ENCODE data around the gene FTO. TPM values are rescaled to one million over a fixed set of nuclear protein-coding genes. Genes with fewer than 3 reads are reported as not detected.

FTO gene
- total and polyA plus RNA-seq, 4 experiments from 2014 or later = 61.5 to 126 (median 69.7) TPM

GRCh38 chr16:54160939-54161897, 457.3 kb downstream of the FTO start:
- intact Hi-C loops (cut with micrococcal nuclease) = no loop called here
- Histone ChIP-seq H3K27me3 (ENCODE audit: insufficient read depth, low read length) (no peaks in the 10 kb centered on the region), H3K9me3 (ENCODE audit: control insufficient read depth in 1 of 2, low read length in 2 of 2) (no peaks in the 10 kb centered on the region), H3K36me3 (ENCODE audit: insufficient read depth, low read length) (no peaks in the 10 kb centered on the region), H3K27ac (ENCODE audit: low read depth, low read length) (no peak overlapping the region), H3K4me1 (ENCODE audit: insufficient read depth, low read length) (no peaks in the 10 kb centered on the region), H3K4me3 (ENCODE audit: low read length in 2 of 2) (no peak overlapping the region)
- no peak for DNase-seq
- POLR2A ChIA-PET (ENCODE audit: partially characterized antibody) = no interaction called here
- no peaks in the 10 kb centered on the region for H3K36me3 Mint-ChIP-seq
- no peak overlapping the region for H3K27ac Mint-ChIP-seq
- peaks cover 0 to 18% (median 8%) of the 10 kb centered on the region in 8 donors for H3K9me3 Mint-ChIP-seq
- no peaks in the 10 kb centered on the region for H3K4me1 Mint-ChIP-seq
- H3K27me3 Mint-ChIP-seq = peaks cover 1 to 8% of the 10 kb centered on the region in 2 donors
- CTCF ChIA-PET (ENCODE audit: partially characterized antibody) = no interaction called here
- no peak overlapping the region for H3K4me3 Mint-ChIP-seq

GRCh38 chr16:54163197-54163843, 459.4 kb downstream of the FTO start:
- no peaks in the 10 kb centered on the region for H3K4me1 ChIP-seq (ENCODE audit: insufficient read depth, low read length)
- ChIA-PET POLR2A (ENCODE audit: partially characterized antibody) (no interaction called here), CTCF (ENCODE audit: partially characterized antibody) (no interaction called here)
- H3K4me3 ChIP-seq (ENCODE audit: low read length in 2 of 2) = no peak overlapping the region
- H3K27me3 ChIP-seq (ENCODE audit: insufficient read depth, low read length) = no peaks in the 10 kb centered on the region
- H3K27ac Mint-ChIP-seq = no peak overlapping the region
- no peaks in the 10 kb centered on the region for H3K36me3 ChIP-seq (ENCODE audit: insufficient read depth, low read length)
- no peak overlapping the region for H3K27ac ChIP-seq (ENCODE audit: low read depth, low read length)
- DNase-seq = no peak
- peaks cover 0 to 9% (median 4%) of the 10 kb centered on the region in 8 donors for H3K9me3 Mint-ChIP-seq
- no peak overlapping the region for H3K4me3 Mint-ChIP-seq
- H3K9me3 ChIP-seq (ENCODE audit: control insufficient read depth in 1 of 2, low read length in 2 of 2) = no peaks in the 10 kb centered on the region
- intact Hi-C loops (cut with micrococcal nuclease) = no loop called here
- H3K4me1 Mint-ChIP-seq = no peaks in the 10 kb centered on the region
- peaks cover 1 to 7% of the 10 kb centered on the region in 2 donors for H3K27me3 Mint-ChIP-seq
- no peaks in the 10 kb centered on the region for H3K36me3 Mint-ChIP-seq

GRCh38 chr16:54164789-54165173, 460.8 kb downstream of the FTO start:
- POLR2A ChIA-PET (ENCODE audit: partially characterized antibody) = no interaction called here
- CTCF ChIA-PET (ENCODE audit: partially characterized antibody) = no interaction called here
- DNase-seq = no peak
- Histone ChIP-seq H3K4me1 (ENCODE audit: insufficient read depth, low read length) (no peaks in the 10 kb centered on the region), H3K4me3 (ENCODE audit: low read length in 2 of 2) (no peak overlapping the region), H3K27me3 (ENCODE audit: insufficient read depth, low read length) (no peaks in the 10 kb centered on the region), H3K27ac (ENCODE audit: low read depth, low read length) (no peak overlapping the region), H3K36me3 (ENCODE audit: insufficient read depth, low read length) (no peaks in the 10 kb centered on the region), H3K9me3 (ENCODE audit: control insufficient read depth in 1 of 2, low read length in 2 of 2) (no peaks in the 10 kb centered on the region)
- H3K27ac Mint-ChIP-seq = no peak overlapping the region
- peaks cover 0 to 4% of the 10 kb centered on the region in 2 donors for H3K27me3 Mint-ChIP-seq
- no peak overlapping the region for H3K4me3 Mint-ChIP-seq
- no peaks in the 10 kb centered on the region for H3K4me1 Mint-ChIP-seq
- intact Hi-C loops (cut with micrococcal nuclease) = no loop called here
- H3K36me3 Mint-ChIP-seq = no peaks in the 10 kb centered on the region
- peaks cover 0 to 5% (median 0%) of the 10 kb centered on the region in 8 donors for H3K9me3 Mint-ChIP-seq

- Histone ChIP-seq H3K27ac (ENCODE audit: low read depth, low read length) (no peak overlapping the region), H3K36me3 (ENCODE audit: insufficient read depth, low read length) (no peaks in the 10 kb centered on the region), H3K4me3 (ENCODE audit: low read length in 2 of 2) (no peak overlapping the region), H3K9me3 (ENCODE audit: control insufficient read depth in 1 of 2, low read length in 2 of 2) (no peaks in the 10 kb centered on the region), H3K4me1 (ENCODE audit: insufficient read depth, low read length) (no peaks in the 10 kb centered on the region), H3K27me3 (ENCODE audit: insufficient read depth, low read length) (no peaks in the 10 kb centered on the region)
- ChIA-PET CTCF (ENCODE audit: partially characterized antibody) (no interaction called here), POLR2A (ENCODE audit: partially characterized antibody) (no interaction called here)
- intact Hi-C loops (cut with micrococcal nuclease) = no loop called here
- Mint-ChIP-seq H3K36me3 (no peaks in the 10 kb centered on the region), H3K27ac (no peak overlapping the region), H3K4me3 (no peak overlapping the region), H3K27me3 (peaks cover 0 to 4% of the 10 kb centered on the region in 2 donors), H3K4me1 (no peaks in the 10 kb centered on the region), H3K9me3 (peaks cover 0 to 5% (median 0%) of the 10 kb centered on the region in 8 donors)
- DNase-seq = no peak
These were observed 461.4 kb downstream of the FTO start for GRCh38 chr16:54165174-54165911.

- ChIA-PET CTCF (ENCODE audit: partially characterized antibody) (no interaction called here), POLR2A (ENCODE audit: partially characterized antibody) (no interaction called here)
- Mint-ChIP-seq H3K4me3 (no peak overlapping the region), H3K27ac (peak overlapping the region in 1 of 7 donors; percentile 26), H3K27me3 (peaks cover 0 to 4% of the 10 kb centered on the region in 2 donors), H3K9me3 (peaks cover 0 to 5% (median 0%) of the 10 kb centered on the region in 8 donors), H3K36me3 (no peaks in the 10 kb centered on the region), H3K4me1 (no peaks in the 10 kb centered on the region)
- DNase-seq = no peak
- no peaks in the 10 kb centered on the region for H3K4me1 ChIP-seq (ENCODE audit: insufficient read depth, low read length)
- H3K27ac ChIP-seq (ENCODE audit: low read depth, low read length) = no peak overlapping the region
- H3K36me3 ChIP-seq (ENCODE audit: insufficient read depth, low read length) = no peaks in the 10 kb centered on the region
- no peaks in the 10 kb centered on the region for H3K9me3 ChIP-seq (ENCODE audit: control insufficient read depth in 1 of 2, low read length in 2 of 2)
- no peaks in the 10 kb centered on the region for H3K27me3 ChIP-seq (ENCODE audit: insufficient read depth, low read length)
- H3K4me3 ChIP-seq (ENCODE audit: low read length in 2 of 2) = no peak overlapping the region
- intact Hi-C loops (cut with micrococcal nuclease) = no loop called here
These were observed 462.2 kb downstream of the FTO start for GRCh38 chr16:54165912-54166865.

- Histone ChIP-seq H3K27ac (ENCODE audit: low read depth, low read length) (no peak overlapping the region), H3K9me3 (ENCODE audit: control insufficient read depth in 1 of 2, low read length in 2 of 2) (no peaks in the 10 kb centered on the region), H3K4me1 (ENCODE audit: insufficient read depth, low read length) (no peaks in the 10 kb centered on the region), H3K4me3 (ENCODE audit: low read length in 2 of 2) (no peak overlapping the region), H3K27me3 (ENCODE audit: insufficient read depth, low read length) (peaks cover 3% of the 10 kb centered on the region), H3K36me3 (ENCODE audit: insufficient read depth, low read length) (no peaks in the 10 kb centered on the region)
- H3K27ac Mint-ChIP-seq = no peak overlapping the region
- no peaks in the 10 kb centered on the region for H3K36me3 Mint-ChIP-seq
- H3K4me1 Mint-ChIP-seq = no peaks in the 10 kb centered on the region
- intact Hi-C loops (cut with micrococcal nuclease) = no loop called here
- ChIA-PET CTCF (ENCODE audit: partially characterized antibody) (no interaction called here), POLR2A (ENCODE audit: partially characterized antibody) (no interaction called here)
- no peaks in the 10 kb centered on the region for H3K9me3 Mint-ChIP-seq
- no peak overlapping the region for H3K4me3 Mint-ChIP-seq
- peaks cover 3 to 5% of the 10 kb centered on the region in 2 donors for H3K27me3 Mint-ChIP-seq
- no peak for DNase-seq
These were observed 465.2 kb downstream of the FTO start for GRCh38 chr16:54169112-54169511.

Measured in CD4-positive, alpha-beta memory T cell (primary cell).